DOHH2 (cell line): ENCODE results near the gene DESI2.

ENCODE experiments used
- EZH2phosphoT487 ChIP-seq: fragments of 200-600 bp; sonication (generic); IDR thresholded peaks from 2 replicates; pipeline ENCODE4 v1.6.1; 2017; ENCODE audit warnings: borderline replicate concordance, mild to moderate bottlenecking, antibody characterized with exemption, low read length, moderate library complexity, mixed read lengths
- TF ChIP-seq, protein P1 (sequence below): fragments of 200-600 bp; sonication (generic); IDR thresholded peaks from one replicate; pipeline ENCODE4 v1.5.1; 2014; ENCODE audit warnings: antibody characterized with exemption, mild to moderate bottlenecking, low read depth, low read length; ENCODE audit not compliant: poor library complexity, severe bottlenecking

DNA sequence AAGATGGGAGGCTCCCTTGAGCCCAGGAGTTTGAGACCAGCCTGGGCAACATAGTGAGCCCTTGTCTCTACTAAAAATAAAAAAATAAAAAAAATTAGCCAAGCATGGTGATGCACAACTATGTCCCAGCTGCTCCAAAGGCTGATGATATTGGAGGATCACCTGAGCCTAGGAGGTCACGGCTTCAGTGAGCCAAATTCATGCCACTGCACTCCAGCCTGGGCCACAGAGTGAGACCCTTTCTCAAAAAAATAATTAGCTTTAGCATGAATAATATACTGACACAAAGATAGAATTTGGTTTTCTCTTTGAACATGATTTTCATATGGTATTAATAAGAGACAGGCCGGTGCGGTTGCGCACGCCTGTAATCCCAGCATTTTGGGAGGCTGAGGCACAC lies 88.8 kb downstream of the DESI2 start:
- no peak for TF ChIP-seq EZH2phosphoT487
- TF ChIP-seq, protein P1, sequence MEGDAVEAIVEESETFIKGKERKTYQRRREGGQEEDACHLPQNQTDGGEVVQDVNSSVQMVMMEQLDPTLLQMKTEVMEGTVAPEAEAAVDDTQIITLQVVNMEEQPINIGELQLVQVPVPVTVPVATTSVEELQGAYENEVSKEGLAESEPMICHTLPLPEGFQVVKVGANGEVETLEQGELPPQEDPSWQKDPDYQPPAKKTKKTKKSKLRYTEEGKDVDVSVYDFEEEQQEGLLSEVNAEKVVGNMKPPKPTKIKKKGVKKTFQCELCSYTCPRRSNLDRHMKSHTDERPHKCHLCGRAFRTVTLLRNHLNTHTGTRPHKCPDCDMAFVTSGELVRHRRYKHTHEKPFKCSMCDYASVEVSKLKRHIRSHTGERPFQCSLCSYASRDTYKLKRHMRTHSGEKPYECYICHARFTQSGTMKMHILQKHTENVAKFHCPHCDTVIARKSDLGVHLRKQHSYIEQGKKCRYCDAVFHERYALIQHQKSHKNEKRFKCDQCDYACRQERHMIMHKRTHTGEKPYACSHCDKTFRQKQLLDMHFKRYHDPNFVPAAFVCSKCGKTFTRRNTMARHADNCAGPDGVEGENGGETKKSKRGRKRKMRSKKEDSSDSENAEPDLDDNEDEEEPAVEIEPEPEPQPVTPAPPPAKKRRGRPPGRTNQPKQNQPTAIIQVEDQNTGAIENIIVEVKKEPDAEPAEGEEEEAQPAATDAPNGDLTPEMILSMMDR, result no peak
